Measurements from ENCODE around the gene SDK1.
"Not testable (repeated sequence)": the region's sequence is repeated elsewhere in the genome, so short reads cannot be mapped to it uniquely, and the experiment has no call there.

Gene SDK1

GRCh38 chr7:3691478-3692158, 390.6 kb downstream of the SDK1 start:
- TF ChIP-seq CTCF (IDR thresholded peaks at IDR 0.05; ENCODE audit: low read depth, low read length, missing control alignments) = no peak
- no peak overlapping the region for H3K4me3 ChIP-seq (replicated peaks; ENCODE audit: low read depth, low read length)
- DNase-seq (ENCODE audit: extremely low read depth, low read depth) = no peak

DNA sequence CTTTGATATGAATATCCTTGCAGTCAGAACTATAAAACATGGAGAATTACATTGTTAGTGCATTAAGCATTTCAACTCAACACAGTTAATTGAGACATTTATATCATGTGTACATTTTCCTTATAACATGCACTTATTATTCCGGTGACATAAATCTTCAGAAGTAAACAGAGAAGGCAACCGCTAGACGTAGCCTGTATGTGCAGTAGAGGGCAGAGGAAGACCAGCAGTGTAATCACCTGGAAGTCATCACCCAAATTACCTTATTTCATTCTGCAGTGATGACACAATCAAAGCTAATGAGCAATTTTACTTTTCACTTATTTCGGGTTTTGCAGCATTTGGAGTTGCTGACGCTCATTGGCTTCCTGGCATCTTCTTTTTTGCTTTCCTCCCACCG, 394.6 kb downstream of the SDK1 start:
- no peak overlapping the region for H3K4me3 ChIP-seq (replicated peaks; ENCODE audit: low read depth, low read length)
- TF ChIP-seq CTCF (IDR thresholded peaks at IDR 0.05; ENCODE audit: low read depth, low read length, missing control alignments) = no peak
- no peak for DNase-seq (ENCODE audit: extremely low read depth, low read depth)

DNA sequence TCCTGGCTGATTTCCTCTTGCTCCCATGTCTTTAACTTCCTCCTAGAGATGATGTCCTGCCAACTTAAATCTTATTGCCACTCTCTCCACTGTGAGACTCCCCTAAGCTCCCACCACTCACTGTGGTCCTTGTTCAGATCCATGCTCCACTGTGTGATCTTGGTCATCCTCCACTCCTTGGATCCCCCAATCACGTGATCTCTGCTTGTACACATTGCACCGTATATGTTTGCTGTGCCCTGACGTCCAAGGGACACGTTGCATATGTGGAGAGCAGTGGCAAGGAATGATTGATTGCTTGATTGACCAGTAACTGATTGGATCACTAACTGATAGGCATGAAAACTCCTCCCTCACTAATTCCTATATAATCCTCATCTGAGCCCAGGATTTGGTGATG, 395.1 kb downstream of the SDK1 start:
- no peak overlapping the region for H3K4me3 ChIP-seq (replicated peaks; ENCODE audit: low read depth, low read length)
- no peak for DNase-seq (ENCODE audit: extremely low read depth, low read depth)
- TF ChIP-seq CTCF (IDR thresholded peaks at IDR 0.05; ENCODE audit: low read depth, low read length, missing control alignments) = no peak

- no peak for DNase-seq (ENCODE audit: extremely low read depth, low read depth)
- TF ChIP-seq CTCF (IDR thresholded peaks at IDR 0.05; ENCODE audit: low read depth, low read length, missing control alignments) = no peak
- H3K4me3 ChIP-seq (replicated peaks; ENCODE audit: low read depth, low read length) = no peak overlapping the region
These were observed 396.4 kb downstream of the SDK1 start for GRCh38 chr7:3697472-3697871.

DNA sequence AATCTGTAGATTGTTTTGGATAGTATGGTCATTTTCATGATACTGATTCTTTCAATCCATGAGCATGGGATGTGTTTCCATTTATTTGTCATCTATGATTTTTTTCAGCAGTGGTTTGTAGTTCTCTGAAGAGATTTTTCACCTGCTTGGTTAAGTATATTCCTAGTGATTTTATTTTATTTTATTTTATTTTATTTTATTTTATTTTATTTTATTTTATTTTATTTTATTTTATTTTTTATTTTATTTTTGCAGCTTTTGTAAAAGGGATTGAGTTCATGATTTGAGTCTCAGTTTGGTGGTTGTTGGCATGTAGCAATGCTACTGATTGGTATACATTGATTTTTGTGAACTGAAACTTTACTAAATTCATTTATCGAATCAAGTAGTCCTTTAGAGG, 404.2 kb downstream of the SDK1 start:
- no peak for TF ChIP-seq CTCF (IDR thresholded peaks at IDR 0.05; ENCODE audit: low read depth, low read length, missing control alignments)
- no peak for DNase-seq (ENCODE audit: extremely low read depth, low read depth)
- H3K4me3 ChIP-seq (replicated peaks; ENCODE audit: low read depth, low read length) = no peak overlapping the region

DNA sequence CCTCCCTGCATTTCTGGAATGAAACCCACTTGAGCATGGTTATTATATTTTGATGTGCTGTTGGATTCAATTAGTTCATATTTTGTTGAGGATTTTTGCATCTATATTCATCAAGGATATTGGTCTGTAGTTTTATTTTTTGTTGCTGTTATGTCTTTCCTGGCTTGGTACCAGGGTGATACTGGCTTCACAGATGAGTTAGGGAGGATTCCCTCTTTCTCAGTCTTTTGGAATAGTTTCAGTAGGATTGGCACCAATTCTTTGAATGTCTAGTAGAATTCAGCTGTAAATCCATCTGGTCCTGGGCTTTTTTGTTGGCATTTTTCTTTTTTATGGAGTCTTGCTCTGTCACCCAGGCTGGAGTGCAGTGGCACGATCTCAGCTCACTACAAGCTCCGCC, 405.0 kb downstream of the SDK1 start:
- not testable (repeated sequence) for DNase-seq (ENCODE audit: extremely low read depth, low read depth); H3K4me3 ChIP-seq (replicated peaks; ENCODE audit: low read depth, low read length)

DNA sequence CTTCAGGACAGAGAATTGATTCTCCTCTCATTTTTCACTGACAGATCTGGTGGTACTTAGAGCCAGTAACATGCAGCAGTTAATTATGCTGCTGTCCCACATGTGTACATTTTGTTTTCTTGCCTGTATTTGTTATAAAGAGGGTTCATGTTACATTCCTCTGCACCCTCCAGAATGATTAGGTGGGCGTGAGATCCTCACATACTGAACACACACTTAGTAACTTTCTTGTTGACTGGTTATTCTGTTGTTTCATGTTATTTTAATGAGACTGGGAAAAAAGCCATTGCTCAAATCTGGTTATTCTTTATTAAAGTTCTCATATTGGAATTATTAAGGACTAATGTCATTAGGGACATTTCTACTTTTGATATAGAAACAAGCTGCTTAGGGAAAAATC, 409.1 kb downstream of the SDK1 start:
- no peak for TF ChIP-seq CTCF (IDR thresholded peaks at IDR 0.05; ENCODE audit: low read depth, low read length, missing control alignments)
- H3K4me3 ChIP-seq (replicated peaks; ENCODE audit: low read depth, low read length) = no peak overlapping the region
- DNase-seq (ENCODE audit: extremely low read depth, low read depth) = no peak
